ENCODE data around the gene OASL. TPM values are rescaled to one million over a fixed set of nuclear protein-coding genes. Genes with fewer than 3 reads are reported as not detected.
A peak's percentile ranks its signal among the peaks of the same experiment; 100 is the strongest.

The OASL gene
- total RNA-seq, 1 donor from 2014 or later = 0.08 TPM

DNA sequence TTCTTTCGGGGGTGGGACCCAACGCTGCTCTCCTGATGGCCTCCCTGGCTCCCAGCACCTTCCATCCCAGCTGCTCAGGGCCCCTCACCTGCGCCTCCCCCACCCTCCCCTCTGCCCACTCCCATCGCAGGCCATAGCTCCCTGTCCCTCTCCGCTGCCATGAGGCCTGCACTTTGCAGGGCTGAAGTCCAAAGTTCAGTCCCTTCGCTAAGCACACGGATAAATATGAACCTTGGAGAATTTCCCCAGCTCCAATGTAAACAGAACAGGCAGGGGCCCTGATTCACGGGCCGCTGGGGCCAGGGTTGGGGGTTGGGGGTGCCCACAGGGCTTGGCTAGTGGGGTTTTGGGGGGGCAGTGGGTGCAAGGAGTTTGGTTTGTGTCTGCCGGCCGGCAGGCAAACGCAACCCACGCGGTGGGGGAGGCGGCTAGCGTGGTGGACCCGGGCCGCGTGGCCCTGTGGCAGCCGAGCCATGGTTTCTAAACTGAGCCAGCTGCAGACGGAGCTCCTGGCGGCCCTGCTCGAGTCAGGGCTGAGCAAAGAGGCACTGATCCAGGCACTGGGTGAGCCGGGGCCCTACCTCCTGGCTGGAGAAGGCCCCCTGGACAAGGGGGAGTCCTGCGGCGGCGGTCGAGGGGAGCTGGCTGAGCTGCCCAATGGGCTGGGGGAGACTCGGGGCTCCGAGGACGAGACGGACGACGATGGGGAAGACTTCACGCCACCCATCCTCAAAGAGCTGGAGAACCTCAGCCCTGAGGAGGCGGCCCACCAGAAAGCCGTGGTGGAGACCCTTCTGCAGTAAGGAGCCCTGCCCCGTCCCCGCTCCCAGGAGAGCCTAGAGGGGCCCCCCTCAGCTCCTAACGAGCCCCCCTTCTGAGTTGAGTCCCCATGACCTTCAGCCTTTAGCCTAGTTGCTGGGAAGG is 60.5 kb downstream of the OASL start, which contains the start of gene HNF1A:
Gene HNF1A, plus strand, starts transcription at position 248 of the 924 bp plus-strand sequence. Its CDS starts 226 bp downstream, at position 474.
- ATAC-seq = no peak
- intact Hi-C loops (cut with DNase I) = loop anchor here (10.0 kb wide), 1 partner anchor 224 kb away; no protein-coding TSS in a partner anchor

DNA sequence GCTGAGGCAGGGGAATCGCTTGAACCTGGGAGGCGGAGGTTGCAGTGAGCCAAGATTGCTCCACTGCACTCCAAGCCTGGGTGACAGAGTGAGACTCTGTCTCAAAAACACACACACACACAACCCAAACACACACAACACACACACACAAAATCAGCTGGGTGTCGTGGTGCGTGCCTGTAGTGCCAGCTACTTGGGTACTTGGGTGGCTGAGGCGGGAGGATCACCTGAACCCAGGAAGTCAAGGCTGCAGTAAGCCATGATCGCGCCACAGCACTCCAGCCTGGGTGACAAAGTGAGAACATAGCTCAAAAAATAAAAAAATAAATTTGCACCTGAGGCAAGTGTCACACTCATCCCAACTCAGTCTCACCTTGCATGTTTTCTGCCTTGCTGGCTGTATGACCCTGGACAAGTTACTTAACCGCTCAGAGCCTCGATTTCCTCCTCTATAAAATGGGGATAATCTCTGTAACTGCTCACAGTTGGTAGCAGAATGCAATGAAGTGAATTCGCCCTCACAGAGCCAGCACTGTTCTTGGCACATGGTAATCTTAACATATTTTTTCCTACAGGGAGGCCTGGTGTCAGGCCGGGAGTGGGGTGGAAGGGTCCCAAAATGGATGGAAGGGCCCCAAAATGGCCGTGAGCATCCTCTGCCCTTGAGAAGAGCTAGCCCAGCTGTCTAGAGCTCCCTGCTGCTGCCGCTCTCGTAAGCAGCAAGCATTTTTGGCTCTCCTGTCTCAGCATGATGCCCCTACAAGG is 61.3 kb downstream of the OASL start:
- intact Hi-C loops (cut with DNase I) = loop anchor here (10.0 kb wide), 1 partner anchor 223 kb away; no protein-coding TSS in a partner anchor
- ATAC-seq (no peak), DNase-seq (ENCODE audit: missing footprints) (no peak)

More for the DNA sequence above, 60.5 kb downstream of the OASL start, which contains the start of gene HNF1A:
- no peak for DNase-seq (ENCODE audit: missing footprints)

DNA sequence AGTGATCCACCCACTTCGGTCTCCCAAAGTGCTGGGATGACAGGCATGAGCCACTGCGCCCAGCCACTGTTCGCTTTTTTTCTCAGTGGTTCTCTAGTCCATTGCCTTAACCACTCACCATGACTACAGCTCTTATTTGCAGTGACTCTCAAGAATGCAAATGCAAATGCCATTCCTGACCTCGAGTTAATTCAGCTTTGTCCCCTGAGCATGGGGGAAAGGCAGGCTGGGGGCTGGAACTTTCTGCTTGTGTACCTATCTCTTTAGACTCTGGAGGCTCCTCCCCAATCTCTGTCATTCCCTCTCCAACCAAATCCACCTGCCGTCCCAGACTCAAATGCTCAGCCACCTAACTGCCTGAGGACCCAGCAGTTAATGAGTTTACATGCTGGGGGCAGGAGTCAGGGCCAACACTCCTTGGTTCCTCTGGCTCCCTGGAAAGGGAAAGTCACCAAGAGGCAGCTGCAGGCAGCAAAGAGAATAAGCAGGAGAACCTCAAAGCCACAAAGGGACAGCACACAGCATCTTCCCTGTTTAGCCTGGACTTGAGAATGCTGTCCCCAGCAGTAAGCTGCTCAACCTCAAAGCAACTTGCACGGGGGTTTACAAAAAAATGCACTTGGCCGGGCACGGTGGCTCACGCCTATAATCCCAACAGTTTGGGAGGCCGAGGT is 66.0 kb downstream of the OASL start:
- intact Hi-C loops (cut with DNase I) = loop anchor here (2.0 to 10.0 kb wide), 3 partner anchors 218 to 390 kb away; no protein-coding TSS in a partner anchor
- no peak for ATAC-seq
- DNase-seq (ENCODE audit: missing footprints) = no peak

- peak; percentile 72 for ATAC-seq
- DNase-seq (ENCODE audit: missing footprints) = no peak
These were observed 67.5 kb downstream of the OASL start for GRCh38 chr12:120971299-120972180.

DNA sequence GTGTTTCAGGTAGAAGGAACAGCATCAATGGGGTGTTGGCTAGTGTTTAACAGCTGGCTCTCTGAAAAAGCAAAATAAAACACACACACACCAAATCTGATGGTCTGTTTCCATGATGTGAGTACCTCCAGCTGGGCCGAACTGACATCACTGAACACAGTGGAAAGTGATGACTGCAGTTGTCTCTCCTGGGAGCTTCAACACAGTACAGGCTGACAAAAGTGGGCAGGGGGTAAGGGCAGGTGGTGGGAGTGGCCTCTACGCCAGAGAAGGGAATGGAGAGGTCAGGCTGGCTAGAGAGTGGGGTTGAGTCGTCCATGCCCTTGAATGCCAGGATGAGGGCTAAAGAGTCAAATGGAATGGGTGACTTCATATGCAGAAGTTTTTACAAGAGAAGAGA is 68.7 kb downstream of the OASL start:
- no peak for DNase-seq (ENCODE audit: missing footprints)
- intact Hi-C loops (cut with DNase I) = loop anchor here (5.0 to 10.0 kb wide), 2 partner anchors 216 to 323 kb away; no protein-coding TSS in a partner anchor
- no peak for ATAC-seq

More at GRCh38 chr12:120971299-120972180, 67.5 kb downstream of the OASL start:
- intact Hi-C loops (cut with DNase I) = loop anchor here (2.0 to 10.0 kb wide), 3 partner anchors 217 to 389 kb away; no protein-coding TSS in a partner anchor

Other genes with a start within 250 kb of the OASL start
- gene SPPL3, start 134.9 kb downstream of the OASL start, total RNA-seq = 30.4 TPM
- gene HNF1A, start 60.7 kb downstream of the OASL start, total RNA-seq = not detected
- 8.2 TPM for gene C12orf43, start 22.8 kb downstream of the OASL start, total RNA-seq
- 2.0 TPM for gene P2RX7, start 93.6 kb upstream of the OASL start, total RNA-seq
- 4.7 TPM for gene P2RX4, start 170.9 kb upstream of the OASL start, total RNA-seq

Measured in Right ventricle myocardium inferior (tissue), 1 donor.